ENCODE measurements around the gene AHDC1.
"Not testable (repeated sequence)": the region's sequence is repeated elsewhere in the genome, so short reads cannot be mapped to it uniquely, and the experiment has no call there.

The AHDC1 gene

DNA sequence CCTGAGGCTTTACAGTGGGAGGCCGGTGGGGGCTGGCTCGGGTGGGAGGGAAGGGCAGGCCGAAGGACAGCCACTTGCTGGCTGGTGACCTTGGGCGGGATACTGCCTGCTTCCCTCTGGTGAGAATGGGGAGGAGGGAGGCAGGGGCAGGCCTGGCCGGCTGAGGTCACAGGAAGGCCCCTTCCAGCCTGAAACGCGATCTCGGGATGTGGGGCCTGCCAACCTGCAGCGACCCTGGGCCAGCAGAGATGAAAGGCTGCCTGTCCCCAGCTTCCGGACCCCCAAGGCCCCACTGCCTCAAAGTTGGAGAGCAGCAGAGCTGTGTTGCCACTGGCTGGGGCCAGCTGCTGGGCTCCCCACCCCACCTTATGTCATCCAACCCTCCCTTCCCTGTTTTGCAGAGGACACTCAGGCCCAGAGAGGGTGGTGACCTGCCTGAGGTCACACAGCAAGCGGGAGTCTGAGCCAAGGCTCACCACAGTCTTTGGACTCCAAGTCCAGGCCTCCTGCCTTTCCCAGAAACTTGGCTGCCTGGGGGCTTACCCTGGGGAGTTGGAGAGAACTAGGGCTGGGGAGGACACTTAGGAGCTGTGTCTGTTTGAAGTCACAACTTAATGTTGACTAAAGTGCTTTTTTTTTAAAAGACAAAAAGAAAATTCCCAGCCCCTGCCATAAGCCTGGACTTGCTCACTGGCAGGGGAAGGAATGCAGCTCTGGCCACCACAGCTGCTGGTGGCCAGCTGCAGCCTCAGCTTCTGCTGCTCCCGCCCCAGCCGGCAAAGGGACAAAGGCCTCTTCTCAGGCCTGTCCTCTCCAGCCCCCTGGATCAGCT lies 99.1 kb downstream of the AHDC1 start:
- no peak for DNase-seq

- DNase-seq, result no peak
Measured at GRCh38 chr1:27503844-27504587, 99.9 kb downstream of the AHDC1 start.

- DNase-seq, result no peak
Measured at GRCh38 chr1:27503033-27503432, 100.9 kb downstream of the AHDC1 start.

DNA sequence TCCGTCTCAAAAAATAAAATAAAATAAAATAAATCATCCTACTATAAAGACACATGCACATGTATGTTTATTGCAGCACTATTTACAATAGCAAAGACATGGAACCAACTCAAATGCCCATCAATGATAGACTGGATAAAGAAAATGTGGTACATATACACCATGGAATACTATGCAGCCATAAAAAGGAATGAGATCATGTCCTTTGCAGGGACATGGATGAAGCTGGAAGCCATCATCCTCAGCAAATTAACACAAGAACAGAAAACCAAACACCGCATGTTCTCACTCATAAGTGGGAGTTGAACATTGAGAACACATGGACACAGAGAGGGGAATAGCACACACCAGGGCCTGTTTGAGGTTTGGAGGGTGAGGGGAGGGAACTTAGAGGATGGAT lies 102.8 kb downstream of the AHDC1 start:
- DNase-seq, result not testable (repeated sequence)

DNA sequence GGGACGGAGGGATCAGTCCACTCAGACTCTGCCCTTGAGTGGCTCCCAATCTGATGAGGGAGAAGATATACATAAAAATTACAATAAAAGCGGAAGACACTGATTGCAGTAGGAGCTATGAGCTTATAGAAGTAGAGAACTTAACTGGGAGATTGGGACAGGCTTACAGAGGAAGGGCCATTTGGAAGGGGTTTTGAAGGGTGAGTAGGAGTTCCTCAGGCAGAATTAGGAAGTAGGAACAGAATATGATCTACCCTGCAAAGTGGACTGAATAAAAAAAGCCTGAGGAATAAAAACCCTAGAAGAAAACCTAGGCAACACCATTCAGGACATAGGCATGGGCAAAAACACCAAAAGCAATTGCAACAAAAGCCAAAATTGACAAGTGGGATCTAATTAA lies 104.8 kb downstream of the AHDC1 start:
- DNase-seq, result no peak

GRCh38 chr1:27496604-27497155 lies 107.3 kb downstream of the AHDC1 start:
- no peak for DNase-seq

- DNase-seq, result no peak
Measured at GRCh38 chr1:27492796-27493195, 111.1 kb downstream of the AHDC1 start.

GRCh38 chr1:27491748-27492700 lies 111.9 kb downstream of the AHDC1 start:
- DNase-seq, result peak; percentile 5

- peak; percentile 94 for DNase-seq
Measured at GRCh38 chr1:27489973-27490741, 113.8 kb downstream of the AHDC1 start, which contains the start of gene WASF2. Gene WASF2 (minus strand): TSS chr1:27490167. CDS start chr1:27428890, 61,277 bp downstream.

- peak; percentile 2 for DNase-seq
Measured at GRCh38 chr1:27489501-27489972, 114.4 kb downstream of the AHDC1 start.

DNA sequence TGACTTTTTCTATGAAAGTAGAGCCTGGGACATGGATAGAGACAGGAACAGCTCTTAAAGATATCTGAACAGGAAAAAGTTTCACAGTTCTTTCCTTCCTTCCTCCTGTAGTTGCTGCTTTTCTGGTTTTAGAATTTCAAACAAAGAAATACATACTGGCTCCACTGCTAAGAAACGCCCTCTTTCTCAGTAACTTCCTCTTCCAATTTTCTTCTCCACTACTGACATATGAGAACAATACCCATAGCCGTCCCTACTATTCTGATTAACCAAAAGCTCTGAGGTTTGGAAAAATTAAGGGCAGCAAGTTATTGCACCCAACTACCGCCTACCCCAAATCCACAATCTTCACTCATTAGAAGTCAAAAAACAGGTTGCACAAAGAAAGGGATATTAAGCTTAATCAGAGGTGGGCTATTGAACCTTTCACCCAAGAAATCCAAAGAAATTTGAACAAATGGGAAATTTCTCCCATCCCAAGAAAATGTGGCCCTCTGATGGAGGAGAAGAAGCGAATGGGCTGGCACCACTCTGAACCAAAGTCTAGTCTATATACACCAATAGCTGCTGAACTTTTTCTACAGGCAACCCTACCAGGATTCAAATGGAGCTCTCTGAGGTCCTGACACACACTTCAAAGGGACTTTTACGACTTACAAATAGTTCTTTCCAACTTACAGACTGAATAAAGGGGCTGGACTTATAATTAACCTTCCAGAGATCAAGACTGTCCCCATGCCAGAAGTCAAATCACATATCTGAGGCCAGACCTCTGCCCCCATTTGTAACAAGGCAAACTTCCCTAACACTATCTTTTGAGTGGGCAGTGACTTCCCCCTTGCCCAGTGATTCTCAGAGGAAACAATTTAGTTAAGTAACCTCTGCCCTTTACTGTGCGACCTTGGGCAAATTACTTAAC lies 115.7 kb downstream of the AHDC1 start:
- DNase-seq, result no peak

GRCh38 chr1:27485363-27485762 lies 118.6 kb downstream of the AHDC1 start:
- no peak for DNase-seq

Measured in NCI-H226 (cell line).